K562 (cell line): ENCODE measurements around the gene MLLT11. TPM values are rescaled to one million over a fixed set of nuclear protein-coding genes. Genes with fewer than 3 reads are reported as not detected.

Source experiments
- ARID3B ChIP-seq: fragments of 250-450 bp; sonication (Bioruptor Pico); IDR thresholded peaks from 2 replicates; pipeline ENCODE4 v1.4.0; 2020; ENCODE audit warnings: borderline replicate concordance
- FUS ChIP-seq: fragments of 200-400 bp; formaldehyde crosslinking; optimal IDR thresholded peaks from 2 replicates; pipeline ENCODE3; 2017; ENCODE audit warnings: low read depth, low read length
- GTF2F1 ChIP-seq: IDR thresholded peaks from 2 replicates; pipeline ENCODE4 v1.6.1; 2011; ENCODE audit warnings: low read depth, low read length, improper control_type of control experiment
- HEY1 ChIP-seq: fragments of 250-450 bp; sonication (Bioruptor Pico); IDR thresholded peaks from 2 replicates; pipeline ENCODE4 v1.5.0; 2020; ENCODE audit warnings: mild to moderate bottlenecking, moderate library complexity, borderline replicate concordance
- IRF2 ChIP-seq: sonication (generic); formaldehyde crosslinking; IDR thresholded peaks from 2 replicates; pipeline ENCODE4 v1.8.1; 2022; ENCODE audit warnings: mild to moderate bottlenecking, missing genetic modification reagents
- KHSRP ChIP-seq: fragments of 450-650 bp; IDR thresholded peaks from 2 replicates; pipeline ENCODE4 v1.6.1; 2017
- MEF2D ChIP-seq: conservative IDR thresholded peaks from 2 replicates; pipeline ENCODE4 v1.6.1; 2016; ENCODE audit warnings: low read depth, missing genetic modification characterization, missing compliant biosample characterization
- MXI1 ChIP-seq: IDR thresholded peaks from 2 replicates; pipeline ENCODE4 v1.6.1; 2011; ENCODE audit warnings: low read depth, mild to moderate bottlenecking, improper control_type of control experiment, low read length
- NR2F6 ChIP-seq: fragments of 450-650 bp; formaldehyde crosslinking; IDR thresholded peaks from 2 replicates; pipeline ENCODE4 v1.4.0; 2020; ENCODE audit warnings: mild to moderate bottlenecking
- PPARD ChIP-seq: fragments of 250-450 bp; sonication (Bioruptor Pico); IDR thresholded peaks from 2 replicates; pipeline ENCODE4 v1.8.0; 2022; ENCODE audit warnings: inconsistent platforms, mild to moderate bottlenecking, moderate library complexity
- PRDM10 ChIP-seq: fragments of 450-650 bp; IDR thresholded peaks from 2 replicates; pipeline ENCODE4 v1.6.1; 2018; ENCODE audit not compliant: partially characterized antibody
- SAFB ChIP-seq: fragments of 200-400 bp; formaldehyde crosslinking; IDR thresholded peaks from 2 replicates; pipeline ENCODE4 v1.6.1; 2017; ENCODE audit warnings: low read depth, low read length, borderline replicate concordance
- THRA ChIP-seq: fragments of 450-650 bp; IDR thresholded peaks from 2 replicates; pipeline ENCODE4 v1.6.1; 2017; ENCODE audit warnings: mild to moderate bottlenecking, moderate library complexity
- ZNF12 ChIP-seq: sonication (generic); formaldehyde crosslinking; IDR thresholded peaks from 2 replicates; pipeline ENCODE4 v1.4.0; 2020; ENCODE audit warnings: mild to moderate bottlenecking, missing genetic modification reagents
- ZNF354B ChIP-seq: fragments of 250-450 bp; sonication (Bioruptor Pico); IDR thresholded peaks from 2 replicates; pipeline ENCODE4 v1.4.0; 2020
- polyA plus RNA-seq, 8 experiments: library from polyadenylated mRNA; depleted of rRNA in 4 of 8; stranded (reverse) in 5 of 8; unstranded in 3 of 8; fragments of >200 nt; fragmentation: Nextera tagmentation in 2 of 8; fragmentation: Illumina TruSeq in 1 of 8; extraction: Ambion mirVana in 2 of 8; extraction: Trizol in 1 of 8; gene quantifications; 2 replicates each; pipeline versions ENCODE4 v1.2.1 to v1.2.3, GENCODE V29; 2011 to 2014; ENCODE audit warnings: inconsistent platforms in 1 of 8, missing spikeins in 1 of 8
- total RNA-seq, 7 experiments: library from RNA; depleted of rRNA in 6 of 7; stranded (reverse); fragments of >200 nt in 6 of 7; fragmentation: Illumina TruSeq in 2 of 7; extraction: Trizol in 2 of 7; gene quantifications; 2 replicates each; pipeline versions ENCODE4 v1.2.1 to v1.2.3, GENCODE V29; 2011 to 2021; ENCODE audit warnings: low replicate concordance in 1 of 7
- TF ChIP-seq, protein P1 (sequence below): fragments of 250-450 bp; sonication (Bioruptor Pico); IDR thresholded peaks from 2 replicates; pipeline ENCODE4 v1.5.0; 2020; ENCODE audit warnings: mild to moderate bottlenecking
- TF ChIP-seq, protein P2 (sequence below), 2 experiments: fragments of 450-650 bp; conservative IDR thresholded peaks; 2 replicates each; pipeline ENCODE4 v1.6.1; 2017; ENCODE audit warnings: mild to moderate bottlenecking in 2 of 2, moderate library complexity in 2 of 2

Gene MLLT11
- total and polyA plus RNA-seq, 9 of the 15 experiments (the other 6 are each of a cell fraction or from before 2014, with no cell fraction given): 12.1 to 91.0 (median 22.0) TPM

DNA sequence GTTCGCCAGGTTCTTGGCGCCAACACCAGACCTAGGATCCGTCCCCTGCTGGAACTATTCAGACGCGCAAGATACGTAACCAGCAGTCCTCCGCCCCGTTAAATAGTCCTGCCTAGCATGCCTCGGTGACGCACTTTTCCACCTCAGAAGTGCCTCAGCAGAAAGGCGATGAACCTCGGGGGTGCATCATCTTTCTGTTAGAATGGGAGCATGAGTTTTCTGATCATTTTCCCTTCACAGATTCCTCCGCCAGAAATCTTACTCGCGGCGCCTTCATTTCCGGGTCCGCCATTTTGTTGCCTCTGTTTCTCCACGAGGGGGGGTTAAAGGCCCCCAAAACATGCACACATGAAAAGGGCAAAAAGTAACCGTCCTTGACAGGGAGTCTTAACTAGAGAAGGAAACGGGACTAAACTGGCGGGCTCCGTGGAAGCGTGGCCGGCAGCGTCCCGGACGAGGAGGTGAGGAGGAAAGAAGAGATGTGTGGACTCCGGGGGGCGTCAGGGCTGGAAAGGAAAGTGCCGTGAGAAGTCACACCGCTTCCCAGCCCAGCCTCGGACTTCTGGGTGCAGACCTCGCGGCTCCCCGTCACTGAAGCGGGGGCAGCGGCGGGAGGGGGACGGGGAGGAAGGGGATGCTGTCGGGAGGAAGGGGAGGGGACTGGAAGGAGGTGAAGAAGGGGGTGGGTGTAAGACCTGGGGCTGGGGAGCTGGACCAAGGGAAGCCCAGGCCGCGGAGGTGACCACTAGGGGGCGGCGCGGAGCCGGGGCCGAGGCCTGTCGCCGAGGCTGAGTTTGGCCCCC is 10.5 kb downstream of the MLLT11 start, which contains the start of gene GABPB2 (continued):
- TF ChIP-seq PRDM10 (no peak), THRA (no peak), HEY1 (CRISPR knock-in tag) (no peak; the same call in 1 of the 2 replicates), ZNF12 (no peak; the same call in 1 of the 2 replicates), PPARD (no peak), KHSRP (peak; percentile 73; the same call in 1 of the 2 replicates), IRF2 (CRISPR knock-in tag) (no peak), ZNF354B (CRISPR knock-in tag) (no peak), GTF2F1 (peak; percentile 75; the same call in 1 of the 2 replicates), MXI1 (no peak), MEF2D (tag) (peak; percentile 48; the same call in 1 of the 2 replicates), FUS (no peak), ARID3B (CRISPR knock-in tag) (no peak), SAFB (no peak), NR2F6 (CRISPR knock-in tag) (no peak)
- TF ChIP-seq, protein P1, sequence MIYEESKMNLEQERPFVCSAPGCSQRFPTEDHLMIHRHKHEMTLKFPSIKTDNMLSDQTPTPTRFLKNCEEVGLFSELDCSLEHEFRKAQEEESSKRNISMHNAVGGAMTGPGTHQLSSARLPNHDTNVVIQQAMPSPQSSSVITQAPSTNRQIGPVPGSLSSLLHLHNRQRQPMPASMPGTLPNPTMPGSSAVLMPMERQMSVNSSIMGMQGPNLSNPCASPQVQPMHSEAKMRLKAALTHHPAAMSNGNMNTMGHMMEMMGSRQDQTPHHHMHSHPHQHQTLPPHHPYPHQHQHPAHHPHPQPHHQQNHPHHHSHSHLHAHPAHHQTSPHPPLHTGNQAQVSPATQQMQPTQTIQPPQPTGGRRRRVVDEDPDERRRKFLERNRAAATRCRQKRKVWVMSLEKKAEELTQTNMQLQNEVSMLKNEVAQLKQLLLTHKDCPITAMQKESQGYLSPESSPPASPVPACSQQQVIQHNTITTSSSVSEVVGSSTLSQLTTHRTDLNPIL (CRISPR knock-in tag): no peak
- TF ChIP-seq, protein P2, sequence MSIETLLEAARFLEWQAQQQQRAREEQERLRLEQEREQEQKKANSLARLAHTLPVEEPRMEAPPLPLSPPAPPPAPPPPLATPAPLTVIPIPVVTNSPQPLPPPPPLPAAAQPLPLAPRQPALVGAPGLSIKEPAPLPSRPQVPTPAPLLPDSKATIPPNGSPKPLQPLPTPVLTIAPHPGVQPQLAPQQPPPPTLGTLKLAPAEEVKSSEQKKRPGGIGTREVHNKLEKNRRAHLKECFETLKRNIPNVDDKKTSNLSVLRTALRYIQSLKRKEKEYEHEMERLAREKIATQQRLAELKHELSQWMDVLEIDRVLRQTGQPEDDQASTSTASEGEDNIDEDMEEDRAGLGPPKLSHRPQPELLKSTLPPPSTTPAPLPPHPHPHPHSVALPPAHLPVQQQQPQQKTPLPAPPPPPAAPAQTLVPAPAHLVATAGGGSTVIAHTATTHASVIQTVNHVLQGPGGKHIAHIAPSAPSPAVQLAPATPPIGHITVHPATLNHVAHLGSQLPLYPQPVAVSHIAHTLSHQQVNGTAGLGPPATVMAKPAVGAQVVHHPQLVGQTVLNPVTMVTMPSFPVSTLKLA (conservative IDR thresholded peaks at IDR 0.05): peak; percentile 88 to 92
